Fibroblast of mammary gland (primary cell): ENCODE measurements around the gene PAPSS2.

Source experiments
- DNase-seq: peaks from one replicate; pipeline ENCODE4 v3.0.0-alpha.2; 2010; ENCODE audit warnings: low read depth
- H3K4me3 ChIP-seq: 2 replicates; pipeline ENCODE4 v1.5.1; 2011; ENCODE audit warnings: low read depth, mild to moderate bottlenecking, low read length, moderate library complexity; ENCODE audit not compliant: control insufficient read depth
- CTCF ChIP-seq: conservative IDR thresholded peaks from 2 replicates; pipeline ENCODE4 v1.5.1; 2011; ENCODE audit warnings: low read depth, low read length, inconsistent platforms; ENCODE audit not compliant: control insufficient read depth, insufficient read depth

The PAPSS2 gene

GRCh38 chr10:87776328-87776727, 116.7 kb downstream of the PAPSS2 start:
- TF ChIP-seq CTCF = no peak
- no peak overlapping the region for H3K4me3 ChIP-seq
- DNase-seq = no peak

GRCh38 chr10:87781545-87781944, 121.9 kb downstream of the PAPSS2 start:
- TF ChIP-seq CTCF = no peak
- H3K4me3 ChIP-seq = no peak overlapping the region
- DNase-seq = no peak

- TF ChIP-seq CTCF = no peak
- no peak overlapping the region for H3K4me3 ChIP-seq
- no peak for DNase-seq
Observed at GRCh38 chr10:87782721-87783120, 123.0 kb downstream of the PAPSS2 start.

- DNase-seq = no peak
- TF ChIP-seq CTCF = no peak
- no peak overlapping the region for H3K4me3 ChIP-seq
Observed at GRCh38 chr10:87786421-87786820, 126.7 kb downstream of the PAPSS2 start.

DNA sequence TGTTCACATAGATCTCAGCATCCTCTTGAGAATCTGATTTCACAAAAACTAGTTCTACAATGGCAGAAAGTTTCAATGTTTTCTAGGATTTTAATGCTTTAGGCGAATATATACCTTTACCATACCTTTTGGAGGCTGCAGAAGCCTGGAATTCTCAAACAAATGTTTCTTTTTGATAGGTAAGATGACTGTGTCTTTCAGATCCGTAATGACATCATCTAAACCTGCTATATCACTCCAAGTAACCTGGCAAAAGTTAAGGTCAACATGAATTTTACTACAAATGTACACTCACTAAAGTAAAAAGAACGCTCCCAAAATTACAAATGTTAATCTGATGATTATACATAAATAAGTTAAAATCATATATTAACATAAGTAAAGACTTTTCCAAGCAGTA, 130.5 kb downstream of the PAPSS2 start:
- no peak for TF ChIP-seq CTCF
- no peak overlapping the region for H3K4me3 ChIP-seq

DNA sequence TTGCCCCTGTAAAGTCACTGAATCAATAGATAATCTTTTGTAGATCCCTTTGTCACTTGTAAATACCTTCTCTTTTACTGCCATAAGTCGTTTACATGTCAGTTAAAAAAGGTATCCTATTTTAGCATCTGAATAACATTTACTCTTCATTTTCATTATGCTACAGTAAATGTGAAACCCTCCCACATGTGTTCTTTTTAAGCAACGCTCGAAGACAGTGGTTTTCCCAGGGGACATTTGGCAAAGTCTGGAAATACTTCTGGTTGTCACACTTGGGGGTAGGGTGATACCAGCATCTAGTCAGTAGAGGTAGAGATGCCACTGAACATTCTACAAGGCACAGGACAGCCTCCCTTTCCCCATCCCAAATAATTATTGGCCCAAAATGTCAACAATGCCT, 134.6 kb downstream of the PAPSS2 start:
- DNase-seq = peak; percentile 44
- H3K4me3 ChIP-seq = no peak overlapping the region
- TF ChIP-seq CTCF = no peak

More for the DNA sequence above, 130.5 kb downstream of the PAPSS2 start:
- no peak for DNase-seq
